GM18873 (cell line): Measurements from ENCODE around the gene AQP9.

Experiments used
- ATAC-seq: cut with Tn5 transposase; IDR thresholded peaks from one replicate; pipeline ENCODE4 v1.9.1; 2021; ENCODE audit warnings: mild to moderate bottlenecking, moderate library complexity, moderate number of reproducible peaks; ENCODE audit not compliant: unreplicated experiment, low FRiP score

Gene AQP9

GRCh38 chr15:58221591-58222241 lies 83.5 kb downstream of the AQP9 start:
- ATAC-seq, result no peak

DNA sequence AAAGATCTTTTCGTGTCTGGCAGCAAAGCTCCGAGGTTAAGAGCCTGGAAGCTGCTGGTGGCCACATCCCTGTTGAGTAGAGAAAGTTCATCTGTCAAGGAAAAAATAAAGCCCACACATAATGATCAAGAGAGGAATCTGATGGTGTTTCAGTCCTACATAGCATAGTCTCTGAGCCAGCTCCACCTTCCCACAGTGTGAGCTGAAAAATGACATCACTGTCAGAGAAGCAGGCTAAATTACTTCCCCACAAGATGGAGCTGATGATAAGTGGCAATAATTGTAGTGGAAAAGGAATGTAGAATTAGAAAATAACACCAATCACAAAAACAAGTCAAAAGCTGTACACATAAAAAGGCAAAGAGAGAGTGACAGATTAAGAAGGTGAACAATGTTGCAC lies 84.5 kb downstream of the AQP9 start:
- no peak for ATAC-seq

DNA sequence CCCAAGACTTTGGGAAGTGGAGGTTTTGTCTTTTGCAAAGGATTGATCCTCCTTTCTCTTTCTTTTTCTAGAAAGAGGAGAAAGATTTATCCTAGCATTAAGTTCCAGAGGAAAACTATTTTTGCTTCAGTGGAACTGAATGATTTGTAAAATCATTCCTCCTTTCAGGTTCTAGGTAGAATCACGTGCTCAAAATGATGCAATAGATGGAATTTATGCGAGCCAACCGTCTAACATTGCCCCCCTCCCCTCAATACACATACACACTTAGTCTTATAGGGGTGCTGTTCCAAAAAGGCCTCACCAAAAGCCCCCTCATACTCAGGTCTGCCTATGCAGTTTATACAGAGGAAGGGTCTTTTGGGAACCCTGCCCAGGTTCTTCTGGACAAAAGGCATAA lies 85.3 kb downstream of the AQP9 start:
- ATAC-seq, result no peak

DNA sequence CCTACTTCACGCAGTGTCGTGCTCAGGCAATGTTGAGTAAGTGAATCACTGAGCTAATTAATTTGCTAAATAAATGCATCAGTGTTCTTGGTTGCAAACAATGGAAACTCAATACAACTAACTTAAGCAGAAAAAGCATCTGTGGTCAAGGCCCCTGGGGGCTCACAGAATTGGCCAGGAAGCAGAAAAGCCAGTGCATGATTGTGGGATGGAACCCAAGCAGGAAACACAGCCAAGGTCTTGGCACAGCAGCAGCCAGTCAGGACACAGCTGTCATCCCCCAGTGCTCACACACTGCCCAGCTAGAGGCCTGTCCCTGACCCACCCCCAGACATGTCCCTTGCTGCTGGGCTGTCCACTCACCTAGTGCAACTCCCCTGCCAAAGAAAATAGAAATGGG lies 85.9 kb downstream of the AQP9 start:
- no peak for ATAC-seq

- no peak for ATAC-seq
These were observed 89.7 kb downstream of the AQP9 start for GRCh38 chr15:58227706-58228543.

DNA sequence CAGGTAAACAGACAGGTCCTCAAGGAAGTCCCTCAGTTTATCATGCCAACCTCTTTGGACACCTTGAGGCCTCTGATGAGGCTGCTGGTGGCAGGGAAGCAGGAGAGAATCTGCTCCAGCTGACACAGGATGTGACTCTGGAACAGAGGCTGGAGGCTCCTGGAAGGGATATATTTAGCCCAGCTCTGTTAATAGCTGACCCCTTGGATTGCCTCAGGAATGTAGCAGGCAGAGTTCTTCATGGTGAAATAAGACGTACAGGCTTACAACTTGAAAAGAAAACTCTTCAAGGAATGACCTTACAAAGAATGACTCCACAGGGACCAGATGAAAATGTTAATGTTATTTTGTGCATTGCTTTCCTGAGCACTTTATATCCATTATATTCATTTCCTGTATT lies 90.5 kb downstream of the AQP9 start:
- no peak for ATAC-seq

DNA sequence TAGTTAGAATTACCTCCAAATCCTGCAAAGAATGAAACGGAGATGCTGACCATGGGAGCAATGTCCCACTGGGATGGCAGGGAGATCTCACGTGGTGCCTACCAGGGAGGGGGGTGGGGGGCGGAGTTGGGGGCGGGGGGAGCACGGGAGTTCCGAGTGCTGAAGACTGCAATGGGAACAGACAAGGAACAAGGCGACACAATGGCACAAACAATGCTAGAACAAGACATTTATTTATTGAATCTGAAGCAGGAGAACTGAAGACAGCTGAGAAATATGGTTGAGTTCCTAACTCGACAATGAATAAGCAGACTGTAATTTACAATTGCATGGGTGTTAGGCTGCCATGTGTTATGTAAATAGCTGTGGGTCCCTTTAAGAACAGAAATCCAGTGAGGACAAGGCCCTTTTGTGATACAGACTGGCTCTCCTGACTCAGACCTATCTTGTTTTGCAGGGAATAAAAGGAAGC lies 91.2 kb downstream of the AQP9 start:
- ATAC-seq, result no peak

DNA sequence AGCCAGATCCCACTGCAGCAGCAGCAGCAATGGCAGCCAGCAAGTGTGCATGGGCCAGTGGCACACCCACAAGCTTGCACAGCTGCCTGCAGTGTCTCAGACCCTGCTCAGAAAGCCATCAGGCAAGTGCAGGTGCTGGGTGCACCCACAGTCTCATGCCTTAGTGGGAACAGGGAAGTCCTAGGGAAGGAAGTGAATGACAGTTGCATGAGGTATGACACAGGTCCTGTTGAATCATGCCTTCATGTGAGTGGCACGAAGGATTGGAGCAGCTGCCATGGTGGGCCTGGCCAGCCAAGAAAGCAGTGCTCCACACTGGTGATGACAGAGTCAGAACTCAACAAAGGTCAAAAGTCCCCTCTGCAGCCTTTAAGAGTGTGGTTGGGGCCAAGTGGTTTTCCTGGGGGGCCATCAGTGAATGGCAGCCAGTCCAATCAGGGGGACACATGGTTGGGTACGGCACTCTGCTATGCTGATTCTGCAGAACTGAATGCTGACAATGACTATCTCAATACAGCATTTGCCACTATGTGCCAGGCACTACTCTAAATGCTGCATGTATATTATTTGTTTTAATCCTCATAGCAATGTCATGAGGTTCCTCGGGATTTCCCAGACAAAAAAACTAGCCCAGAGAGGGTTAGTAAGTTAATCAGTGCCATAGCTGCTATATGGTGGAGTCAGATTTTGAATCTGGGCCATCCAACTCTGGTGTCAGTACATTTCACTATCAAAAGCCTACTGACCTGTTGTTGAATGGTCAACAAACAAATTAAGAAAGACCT lies 94.3 kb downstream of the AQP9 start:
- ATAC-seq, result no peak

DNA sequence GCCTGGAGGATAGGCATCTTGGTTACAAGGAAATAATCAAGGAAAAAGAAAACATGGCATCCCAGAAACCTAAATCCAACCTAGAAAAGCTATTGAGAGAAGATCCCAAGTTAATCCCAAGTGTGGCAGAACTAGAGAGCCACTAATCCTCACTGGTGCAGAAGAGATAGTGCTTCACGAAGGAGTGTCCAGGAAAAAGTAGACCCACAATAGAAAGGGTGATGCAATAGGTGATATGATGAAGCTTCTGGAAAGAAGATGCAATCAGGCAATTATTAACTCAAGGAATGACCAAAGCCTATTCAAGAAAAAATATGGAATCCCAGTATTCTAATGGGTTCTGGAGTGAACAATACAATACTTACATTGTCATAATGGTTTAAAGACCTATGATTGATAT lies 95.2 kb downstream of the AQP9 start:
- ATAC-seq, result no peak
